KMS-11 (cell line): ENCODE measurements around the gene TTC16.

Experiments used
- H2AFZ ChIP-seq: fragments of 200-600 bp; sonication (generic); 2 replicates; pipeline ENCODE4 v1.6.1; 2016; ENCODE audit warnings: antibody characterized with exemption, mixed run types, low read depth
- H3K27ac ChIP-seq: fragments of 200-600 bp; sonication (generic); 2 replicates; pipeline ENCODE4 v1.6.1; 2016; ENCODE audit warnings: mild to moderate bottlenecking, mixed run types
- H3K27me3 ChIP-seq: fragments of 200-600 bp; sonication (generic); 2 replicates; pipeline ENCODE4 v1.6.1; 2017; ENCODE audit warnings: mild to moderate bottlenecking, low read depth, mixed run types, moderate library complexity; ENCODE audit not compliant: insufficient read depth
- H3K36me3 ChIP-seq: fragments of 200-600 bp; sonication (generic); 2 replicates; pipeline ENCODE4 v1.6.1; 2017; ENCODE audit warnings: mild to moderate bottlenecking, mixed run types; ENCODE audit not compliant: insufficient read depth
- H3K4me1 ChIP-seq: fragments of 200-600 bp; sonication (generic); 2 replicates; pipeline ENCODE4 v1.6.1; 2016; ENCODE audit warnings: mild to moderate bottlenecking, low read depth, mixed run types; ENCODE audit not compliant: poor library complexity, severe bottlenecking
- H3K4me2 ChIP-seq: fragments of 200-600 bp; sonication (generic); 2 replicates; pipeline ENCODE4 v1.7.0; 2016; ENCODE audit warnings: mild to moderate bottlenecking, mixed run types
- H3K4me3 ChIP-seq: fragments of 200-600 bp; sonication (generic); IDR thresholded peaks from 2 replicates; pipeline ENCODE4 v1.6.1; 2017; ENCODE audit warnings: low read depth, low read length, mixed read lengths; ENCODE audit not compliant: insufficient read depth
- H3K79me2 ChIP-seq: fragments of 200-600 bp; sonication (generic); 2 replicates; pipeline ENCODE4 v1.6.1; 2016; ENCODE audit warnings: low read depth, mixed run types; ENCODE audit not compliant: insufficient read depth
- H3K9ac ChIP-seq: fragments of 200-600 bp; sonication (generic); 2 replicates; pipeline ENCODE4 v1.6.1; 2016; ENCODE audit warnings: mild to moderate bottlenecking, mixed run types
- H4K20me1 ChIP-seq: fragments of 200-600 bp; sonication (generic); 2 replicates; pipeline ENCODE4 v1.6.1; 2016; ENCODE audit warnings: mild to moderate bottlenecking, mixed run types; ENCODE audit not compliant: insufficient read depth
- TF ChIP-seq, protein P1 (sequence below): fragments of 200-600 bp; sonication (generic); conservative IDR thresholded peaks from 2 replicates; pipeline ENCODE4 v1.6.1; 2017; ENCODE audit warnings: low read depth, mild to moderate bottlenecking, antibody characterized with exemption, low read length, moderate library complexity, mixed read lengths

TTC16 gene

DNA sequence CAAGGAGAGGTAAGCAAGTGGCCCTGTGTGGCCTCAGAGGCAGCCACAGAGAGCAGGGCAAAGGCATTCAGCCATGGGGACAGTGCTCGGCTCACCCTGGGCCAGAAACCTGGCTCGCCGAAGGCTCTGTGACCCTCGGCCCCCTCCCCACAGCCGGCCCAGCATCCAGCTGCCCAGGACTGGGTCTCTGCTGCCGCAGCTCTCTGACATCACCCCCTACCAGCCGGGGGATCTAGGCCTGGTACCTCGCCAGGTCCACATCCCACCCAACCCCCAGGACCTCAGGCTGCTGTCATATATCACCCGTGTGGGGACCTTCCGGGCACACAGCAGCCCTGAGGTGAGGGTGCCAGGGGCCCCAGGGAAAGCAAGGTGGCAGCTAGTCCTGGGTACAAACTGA is 3.0 kb upstream of the TTC16 start:
- H4K20me1 ChIP-seq, result no peaks in the 10 kb centered on the region
- peaks cover 14% of the 10 kb centered on the region for H3K4me1 ChIP-seq
- no peaks in the 10 kb centered on the region for H3K27me3 ChIP-seq
- H3K36me3 ChIP-seq, result no peaks in the 10 kb centered on the region
- H3K9ac ChIP-seq, result no peak overlapping the region
- H3K4me3 ChIP-seq, result no peak overlapping the region
- TF ChIP-seq, protein P1, sequence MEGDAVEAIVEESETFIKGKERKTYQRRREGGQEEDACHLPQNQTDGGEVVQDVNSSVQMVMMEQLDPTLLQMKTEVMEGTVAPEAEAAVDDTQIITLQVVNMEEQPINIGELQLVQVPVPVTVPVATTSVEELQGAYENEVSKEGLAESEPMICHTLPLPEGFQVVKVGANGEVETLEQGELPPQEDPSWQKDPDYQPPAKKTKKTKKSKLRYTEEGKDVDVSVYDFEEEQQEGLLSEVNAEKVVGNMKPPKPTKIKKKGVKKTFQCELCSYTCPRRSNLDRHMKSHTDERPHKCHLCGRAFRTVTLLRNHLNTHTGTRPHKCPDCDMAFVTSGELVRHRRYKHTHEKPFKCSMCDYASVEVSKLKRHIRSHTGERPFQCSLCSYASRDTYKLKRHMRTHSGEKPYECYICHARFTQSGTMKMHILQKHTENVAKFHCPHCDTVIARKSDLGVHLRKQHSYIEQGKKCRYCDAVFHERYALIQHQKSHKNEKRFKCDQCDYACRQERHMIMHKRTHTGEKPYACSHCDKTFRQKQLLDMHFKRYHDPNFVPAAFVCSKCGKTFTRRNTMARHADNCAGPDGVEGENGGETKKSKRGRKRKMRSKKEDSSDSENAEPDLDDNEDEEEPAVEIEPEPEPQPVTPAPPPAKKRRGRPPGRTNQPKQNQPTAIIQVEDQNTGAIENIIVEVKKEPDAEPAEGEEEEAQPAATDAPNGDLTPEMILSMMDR, result no peak
- H3K4me2 ChIP-seq, result no peak overlapping the region
- H3K27ac ChIP-seq, result no peak overlapping the region
- no peak overlapping the region for H2AFZ ChIP-seq
- H3K79me2 ChIP-seq, result no peaks in the 10 kb centered on the region

- H2AFZ ChIP-seq, result no peak overlapping the region
These were observed 1.7 kb upstream of the TTC16 start for GRCh38 chr9:127714020-127714750.

DNA sequence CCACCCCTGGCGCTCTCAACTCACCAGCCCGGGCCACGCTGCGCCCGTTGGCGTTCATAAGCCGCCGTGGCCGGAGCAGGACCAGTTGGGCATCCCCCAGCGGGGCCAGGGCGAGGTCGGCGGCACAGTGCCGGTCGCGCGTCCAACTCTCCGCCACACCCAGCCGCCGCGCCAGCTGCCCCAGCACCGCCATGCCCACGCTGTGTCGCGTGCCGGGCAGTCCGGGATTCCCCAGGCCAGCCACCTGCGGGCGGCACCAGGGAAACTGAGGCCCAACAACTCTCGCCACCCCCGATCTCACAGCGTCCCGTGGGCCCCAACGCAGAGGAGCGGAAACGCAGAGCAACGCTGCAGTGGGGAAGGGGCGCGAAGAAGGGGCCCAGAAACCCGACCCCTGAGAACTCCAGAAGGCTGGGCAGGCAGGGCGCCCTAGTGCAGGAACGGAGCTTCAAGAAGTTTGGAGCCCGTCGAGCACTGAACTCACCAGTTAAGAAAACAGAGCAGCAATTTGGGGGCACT is 869 bp upstream of the TTC16 start:
- Histone ChIP-seq H3K27ac (peak overlapping the region; percentile 62), H3K27me3 (no peaks in the 10 kb centered on the region), H3K9ac (peak overlapping the region; percentile 80), H3K4me3 (no peak overlapping the region), H3K79me2 (no peaks in the 10 kb centered on the region), H2AFZ (peak overlapping the region; percentile 94), H3K4me1 (peaks cover 14% of the 10 kb centered on the region), H3K36me3 (no peaks in the 10 kb centered on the region), H4K20me1 (no peaks in the 10 kb centered on the region), H3K4me2 (peak overlapping the region; percentile 88)
- TF ChIP-seq, protein P1, result no peak

More at GRCh38 chr9:127714020-127714750, 1.7 kb upstream of the TTC16 start:
- Histone ChIP-seq H3K27ac (no peak overlapping the region), H3K4me1 (peaks cover 14% of the 10 kb centered on the region), H4K20me1 (no peaks in the 10 kb centered on the region), H3K36me3 (no peaks in the 10 kb centered on the region), H3K9ac (no peak overlapping the region), H3K4me2 (peak overlapping the region; percentile 68), H3K4me3 (no peak overlapping the region), H3K27me3 (no peaks in the 10 kb centered on the region), H3K79me2 (no peaks in the 10 kb centered on the region)
- TF ChIP-seq, protein P1, result no peak

DNA sequence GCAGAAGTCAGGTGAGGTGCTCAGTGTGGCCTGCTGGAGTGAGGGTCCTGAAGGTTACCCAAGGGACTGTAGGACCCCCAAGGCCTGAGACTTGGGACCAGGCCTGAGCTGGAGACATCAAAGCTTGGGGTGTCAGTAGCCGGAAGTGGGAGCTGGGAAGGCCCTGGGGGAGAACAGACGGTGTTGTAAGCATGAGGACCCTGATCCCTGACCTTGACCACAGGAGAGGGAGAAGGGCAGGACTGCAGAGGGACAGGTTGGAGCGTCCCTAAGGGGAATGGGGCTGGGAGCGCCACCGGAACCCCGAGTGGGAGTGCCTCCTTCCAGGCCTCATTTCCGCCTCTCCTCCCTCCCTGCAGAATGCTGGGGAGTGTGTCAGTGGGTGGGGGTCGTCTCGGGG is 533 bp downstream of the TTC16 start:
- H2AFZ ChIP-seq, result peak overlapping the region; percentile 94
- H3K4me1 ChIP-seq, result peaks cover 10% of the 10 kb centered on the region
- H3K4me3 ChIP-seq, result no peak overlapping the region
- H4K20me1 ChIP-seq, result no peaks in the 10 kb centered on the region
- no peaks in the 10 kb centered on the region for H3K27me3 ChIP-seq
- no peak overlapping the region for H3K27ac ChIP-seq
- TF ChIP-seq, protein P1, result no peak
- no peaks in the 10 kb centered on the region for H3K36me3 ChIP-seq
- peak overlapping the region; percentile 62; the same call in 1 of the 2 replicates for H3K4me2 ChIP-seq
- H3K79me2 ChIP-seq, result no peaks in the 10 kb centered on the region
- H3K9ac ChIP-seq, result peak overlapping the region; percentile 80; the same call in 1 of the 2 replicates
